ENCODE results near the gene CPD. TPM values are rescaled to one million over a fixed set of nuclear protein-coding genes. Genes with fewer than 3 reads are reported as not detected.
A peak's percentile ranks its signal among the peaks of the same experiment; 100 is the strongest.

Gene CPD
- total and polyA plus RNA-seq, 8 donors = 4.1 to 278 (median 22.0) TPM

DNA sequence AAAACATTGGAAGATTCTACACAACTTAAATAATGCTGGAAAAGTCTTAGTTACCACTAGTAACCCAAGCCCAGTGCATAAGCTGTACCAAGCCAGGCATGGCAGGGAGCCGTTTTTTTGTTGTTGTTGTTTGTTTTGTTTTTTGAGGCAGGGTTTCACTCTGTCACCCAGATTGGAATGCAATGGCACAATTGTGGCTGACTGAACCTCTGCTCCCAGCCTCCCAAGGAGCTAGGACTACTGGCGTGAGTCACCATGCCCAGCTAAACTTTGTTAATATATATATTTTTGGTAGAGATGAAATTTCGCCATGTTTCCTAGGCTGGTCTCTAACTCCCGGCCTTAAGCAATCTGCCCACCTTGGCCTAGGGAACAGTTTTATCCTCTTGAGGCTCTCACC is 44.3 kb upstream of the CPD start:
- Histone ChIP-seq H3K27ac (no peak overlapping the region), H3K36me3 (no peaks in the 10 kb centered on the region), H3K4me3 (no peak overlapping the region), H3K9me3 (no peaks in the 10 kb centered on the region), H3K27me3 (no peaks in the 10 kb centered on the region), H3K4me1 (no peaks in the 10 kb centered on the region)
- intact Hi-C loops (cut with DNase I; ENCODE audit: low total_unique reads) = no loop called here
- DNase-seq = no peak
- WGBS, 5 donors = 89 to 91% (median 90%) methylated on average over 4 of the region's 4 CpGs
- TF ChIP-seq POLR2A (IDR thresholded peaks at IDR 0.05) = no peak
- no peak for TF ChIP-seq EP300 (IDR thresholded peaks at IDR 0.05)
- TF ChIP-seq POLR2AphosphoS5 (IDR thresholded peaks at IDR 0.05) = no peak
- TF ChIP-seq, protein P1, sequence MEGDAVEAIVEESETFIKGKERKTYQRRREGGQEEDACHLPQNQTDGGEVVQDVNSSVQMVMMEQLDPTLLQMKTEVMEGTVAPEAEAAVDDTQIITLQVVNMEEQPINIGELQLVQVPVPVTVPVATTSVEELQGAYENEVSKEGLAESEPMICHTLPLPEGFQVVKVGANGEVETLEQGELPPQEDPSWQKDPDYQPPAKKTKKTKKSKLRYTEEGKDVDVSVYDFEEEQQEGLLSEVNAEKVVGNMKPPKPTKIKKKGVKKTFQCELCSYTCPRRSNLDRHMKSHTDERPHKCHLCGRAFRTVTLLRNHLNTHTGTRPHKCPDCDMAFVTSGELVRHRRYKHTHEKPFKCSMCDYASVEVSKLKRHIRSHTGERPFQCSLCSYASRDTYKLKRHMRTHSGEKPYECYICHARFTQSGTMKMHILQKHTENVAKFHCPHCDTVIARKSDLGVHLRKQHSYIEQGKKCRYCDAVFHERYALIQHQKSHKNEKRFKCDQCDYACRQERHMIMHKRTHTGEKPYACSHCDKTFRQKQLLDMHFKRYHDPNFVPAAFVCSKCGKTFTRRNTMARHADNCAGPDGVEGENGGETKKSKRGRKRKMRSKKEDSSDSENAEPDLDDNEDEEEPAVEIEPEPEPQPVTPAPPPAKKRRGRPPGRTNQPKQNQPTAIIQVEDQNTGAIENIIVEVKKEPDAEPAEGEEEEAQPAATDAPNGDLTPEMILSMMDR (IDR thresholded peaks at IDR 0.05) = no peak

DNA sequence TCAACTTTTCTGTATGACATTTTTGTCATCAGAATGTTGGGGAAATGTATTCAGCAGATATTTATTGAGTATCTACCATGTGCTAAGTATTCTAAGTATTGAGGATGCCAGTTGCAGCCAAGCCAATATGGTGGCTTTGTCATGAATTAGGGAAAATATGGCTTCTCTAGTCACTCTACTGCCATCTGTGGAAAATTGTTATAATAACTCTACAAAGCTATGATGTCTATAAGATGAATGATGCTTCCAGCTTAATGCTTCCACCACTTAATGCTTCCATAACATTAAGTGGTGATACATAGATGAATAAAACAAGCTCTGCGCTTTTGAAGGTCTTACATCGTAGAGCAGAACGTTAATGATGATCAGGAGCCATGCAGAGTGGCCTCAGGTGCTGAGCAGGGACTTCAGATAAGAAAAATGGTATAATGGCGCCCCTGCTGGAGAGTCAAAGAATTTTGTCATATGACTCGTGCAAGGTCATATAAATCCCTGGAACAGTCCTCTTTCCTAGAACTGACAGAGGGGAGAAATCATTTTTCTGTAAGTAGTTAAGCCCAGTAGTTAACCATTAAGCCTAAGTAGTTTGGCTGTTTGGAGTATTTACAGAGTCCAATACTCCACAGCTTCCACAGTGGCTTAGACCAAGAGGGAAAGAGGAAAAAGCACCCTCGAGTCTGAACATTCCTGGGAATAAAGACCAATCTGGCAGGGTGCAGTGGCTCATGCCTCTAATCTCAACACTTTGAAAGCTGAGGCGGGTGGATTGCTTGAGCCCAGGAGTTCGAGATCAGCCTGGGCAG is 42.2 kb upstream of the CPD start:
- Histone ChIP-seq H3K27me3 (no peaks in the 10 kb centered on the region), H3K27ac (no peak overlapping the region), H3K4me1 (peaks cover 0 to 16% (median 15%) of the 10 kb centered on the region in 4 donors), H3K9me3 (no peaks in the 10 kb centered on the region), H3K36me3 (no peaks in the 10 kb centered on the region), H3K4me3 (no peak overlapping the region)
- peak; percentile 50 to 73 for DNase-seq
- no peak for TF ChIP-seq POLR2AphosphoS5 (IDR thresholded peaks at IDR 0.05)
- TF ChIP-seq, protein P1 (IDR thresholded peaks at IDR 0.05) = peak in 5 of 7 experiments; percentile 37 to 61 (median 48)
- WGBS, 5 donors = 37 to 51% (median 42%) methylated on average over 8 of the region's 8 CpGs
- intact Hi-C loops (cut with DNase I; ENCODE audit: low total_unique reads) = no loop called here

- intact Hi-C loops (cut with DNase I; ENCODE audit: low total_unique reads) = no loop called here
- no peak for DNase-seq
- Histone ChIP-seq H3K4me1 (peaks cover 0 to 17% (median 16%) of the 10 kb centered on the region in 4 donors), H3K36me3 (no peaks in the 10 kb centered on the region), H3K27ac (no peak overlapping the region), H3K27me3 (no peaks in the 10 kb centered on the region), H3K4me3 (no peak overlapping the region), H3K9me3 (no peaks in the 10 kb centered on the region)
- WGBS, 5 donors = 98 to 100% (median 100%) methylated on average over 1 of the region's 1 CpG
- TF ChIP-seq, protein P1 (IDR thresholded peaks at IDR 0.05) = no peak
- TF ChIP-seq EP300 (IDR thresholded peaks at IDR 0.05) (no peak), POLR2A (IDR thresholded peaks at IDR 0.05) (no peak), POLR2AphosphoS5 (IDR thresholded peaks at IDR 0.05) (no peak)
Observed at GRCh38 chr17:30337393-30337999, 41.2 kb upstream of the CPD start.

DNA sequence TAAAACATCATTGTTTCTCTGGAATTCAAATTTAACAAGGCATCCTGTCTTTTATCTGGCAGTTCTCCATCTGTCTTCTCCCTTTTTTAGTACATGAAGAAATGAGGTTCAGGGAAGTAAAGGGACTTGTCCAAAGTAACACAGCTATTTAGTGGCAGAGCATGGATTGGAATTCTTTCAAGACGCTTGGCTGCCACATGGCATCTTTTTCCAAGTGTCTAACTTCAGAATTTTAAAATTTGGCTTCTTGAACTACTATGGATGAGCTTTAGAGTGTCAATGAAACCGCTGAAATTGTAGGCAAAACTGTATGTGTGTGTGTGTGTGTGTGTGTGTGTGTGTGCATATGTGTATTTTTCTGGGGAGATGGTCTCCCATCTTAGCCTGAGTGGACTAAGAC is 39.6 kb upstream of the CPD start:
- H3K27me3 ChIP-seq = no peaks in the 10 kb centered on the region
- no peaks in the 10 kb centered on the region for H3K9me3 ChIP-seq
- peak overlapping the region in 1 of 5 donors; percentile 20 for H3K27ac ChIP-seq
- intact Hi-C loops (cut with DNase I; ENCODE audit: low total_unique reads) = no loop called here
- H3K4me3 ChIP-seq = no peak overlapping the region
- H3K36me3 ChIP-seq = no peaks in the 10 kb centered on the region
- no peak for DNase-seq
- TF ChIP-seq POLR2AphosphoS5 (IDR thresholded peaks at IDR 0.05) (no peak), POLR2A (IDR thresholded peaks at IDR 0.05) (no peak), EP300 (IDR thresholded peaks at IDR 0.05) (no peak)
- TF ChIP-seq, protein P1 (IDR thresholded peaks at IDR 0.05) = no peak
- WGBS, 5 donors = 73 to 91% (median 88%) methylated on average over 2 of the region's 2 CpGs
- peaks cover 2 to 29% (median 23%) of the 10 kb centered on the region in 4 donors for H3K4me1 ChIP-seq
